ENCODE results near the gene EPHA7. TPM values are rescaled to one million over a fixed set of nuclear protein-coding genes. Genes with fewer than 3 reads are reported as not detected.

The EPHA7 gene
- total and polyA plus RNA-seq, 2 of the 13 experiments (the other 11 are each of a cell fraction or from before 2014, with no cell fraction given), result not detected

DNA sequence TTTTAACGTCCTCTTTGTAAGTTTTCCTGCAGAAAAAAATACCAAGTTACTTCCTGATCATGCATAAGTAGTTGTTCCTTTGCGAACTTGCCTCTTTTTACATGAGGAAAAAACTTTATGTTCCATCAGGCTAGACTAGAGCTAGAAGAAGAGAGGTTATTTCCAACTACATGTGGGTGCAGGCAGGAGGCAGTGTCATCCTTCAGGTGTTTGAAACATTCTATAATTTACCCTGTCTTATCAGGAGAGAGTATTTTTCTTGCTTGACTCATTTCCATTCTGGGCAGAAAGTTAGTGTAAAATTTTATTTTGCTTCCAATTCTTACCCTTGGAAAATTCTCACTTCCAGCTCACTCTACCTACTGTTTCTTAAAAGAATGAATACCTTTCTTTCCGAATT, 28.5 kb upstream of the EPHA7 start (continued):
- no peak for TF ChIP-seq ZNF318 (CRISPR knock-in tag; IDR thresholded peaks at IDR 0.05)
- TF ChIP-seq GLMP (CRISPR knock-in tag; IDR thresholded peaks at IDR 0.05; ENCODE audit: borderline replicate concordance), result no peak
- no peak for TF ChIP-seq NFIB (CRISPR knock-in tag; IDR thresholded peaks at IDR 0.05; ENCODE audit: borderline replicate concordance)
- TF ChIP-seq ZNF556 (CRISPR knock-in tag; IDR thresholded peaks at IDR 0.05; ENCODE audit: borderline replicate concordance), result no peak
- no peak for TF ChIP-seq ZNF644 (CRISPR knock-in tag; IDR thresholded peaks at IDR 0.05; ENCODE audit: low read depth)
- no peak for TF ChIP-seq ZNF768 (CRISPR knock-in tag; IDR thresholded peaks at IDR 0.05)
- TF ChIP-seq KDM4B (CRISPR knock-in tag; IDR thresholded peaks at IDR 0.05), result no peak
- TF ChIP-seq CSRNP1 (CRISPR knock-in tag; IDR thresholded peaks at IDR 0.05), result no peak
- no peak for TF ChIP-seq ATM (IDR thresholded peaks at IDR 0.05; ENCODE audit: borderline replicate concordance)
